ENCODE measurements around the gene EYA2.

The EYA2 gene

DNA sequence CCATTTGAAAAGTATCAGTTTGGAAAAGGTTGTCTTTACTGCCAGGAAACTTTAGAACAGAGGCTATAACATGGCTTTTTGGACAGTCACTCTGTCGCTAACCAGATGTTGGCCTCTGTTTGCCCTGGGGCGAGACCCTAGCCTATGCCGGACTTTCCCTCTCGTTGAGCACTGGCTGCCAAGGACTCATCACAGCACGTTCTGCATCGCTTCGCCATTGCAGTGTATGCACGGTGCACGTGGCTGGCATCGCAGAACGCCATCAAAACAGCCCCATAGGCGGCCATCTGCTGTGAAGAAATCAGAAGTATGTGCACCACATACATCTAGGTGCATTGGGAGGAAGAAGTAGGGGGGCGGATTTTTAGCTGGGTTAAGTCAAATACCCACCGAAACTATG lies 156.4 kb downstream of the EYA2 start:
- FAIRE-seq, result no peak

DNA sequence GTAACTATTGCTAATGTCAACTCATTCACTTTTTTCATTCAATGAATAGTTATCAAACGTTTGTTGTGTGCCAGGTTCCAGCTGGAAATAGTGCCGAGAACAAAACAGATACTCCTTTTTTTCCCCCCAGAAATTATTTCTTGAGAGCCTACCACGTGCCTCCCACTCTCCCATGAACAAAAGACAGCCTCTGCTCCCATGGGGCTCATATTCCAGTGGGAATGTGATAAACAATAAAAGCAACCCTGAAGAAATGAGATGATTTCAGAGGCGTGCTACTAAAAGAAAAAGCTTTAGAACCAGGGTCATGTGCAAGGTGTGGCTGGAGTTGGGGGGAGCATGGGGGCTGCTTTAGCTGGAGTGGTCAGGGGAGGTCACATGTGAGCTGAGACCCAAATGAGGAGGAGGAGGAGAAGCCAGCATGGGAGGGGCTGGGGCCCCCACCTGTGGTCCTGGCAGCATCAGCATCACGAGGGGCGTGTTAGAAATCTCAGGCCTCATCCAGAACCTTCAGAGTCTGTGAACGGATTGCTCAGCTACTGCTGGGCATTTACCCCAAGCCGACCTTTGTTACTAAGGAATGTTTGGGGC lies 157.4 kb downstream of the EYA2 start:
- TF ChIP-seq, protein P1, sequence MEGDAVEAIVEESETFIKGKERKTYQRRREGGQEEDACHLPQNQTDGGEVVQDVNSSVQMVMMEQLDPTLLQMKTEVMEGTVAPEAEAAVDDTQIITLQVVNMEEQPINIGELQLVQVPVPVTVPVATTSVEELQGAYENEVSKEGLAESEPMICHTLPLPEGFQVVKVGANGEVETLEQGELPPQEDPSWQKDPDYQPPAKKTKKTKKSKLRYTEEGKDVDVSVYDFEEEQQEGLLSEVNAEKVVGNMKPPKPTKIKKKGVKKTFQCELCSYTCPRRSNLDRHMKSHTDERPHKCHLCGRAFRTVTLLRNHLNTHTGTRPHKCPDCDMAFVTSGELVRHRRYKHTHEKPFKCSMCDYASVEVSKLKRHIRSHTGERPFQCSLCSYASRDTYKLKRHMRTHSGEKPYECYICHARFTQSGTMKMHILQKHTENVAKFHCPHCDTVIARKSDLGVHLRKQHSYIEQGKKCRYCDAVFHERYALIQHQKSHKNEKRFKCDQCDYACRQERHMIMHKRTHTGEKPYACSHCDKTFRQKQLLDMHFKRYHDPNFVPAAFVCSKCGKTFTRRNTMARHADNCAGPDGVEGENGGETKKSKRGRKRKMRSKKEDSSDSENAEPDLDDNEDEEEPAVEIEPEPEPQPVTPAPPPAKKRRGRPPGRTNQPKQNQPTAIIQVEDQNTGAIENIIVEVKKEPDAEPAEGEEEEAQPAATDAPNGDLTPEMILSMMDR (IDR thresholded peaks at IDR 0.05; ENCODE audit: insufficient read depth, missing control alignments), result no peak
- DNase-seq (ENCODE audit: insufficient read length, low spot score) (no peak), FAIRE-seq (no peak)

More for the DNA sequence above, 156.4 kb downstream of the EYA2 start:
- TF ChIP-seq, protein P1 (IDR thresholded peaks at IDR 0.05; ENCODE audit: insufficient read depth, missing control alignments), result no peak
- no peak for DNase-seq (ENCODE audit: insufficient read length, low spot score)

DNA sequence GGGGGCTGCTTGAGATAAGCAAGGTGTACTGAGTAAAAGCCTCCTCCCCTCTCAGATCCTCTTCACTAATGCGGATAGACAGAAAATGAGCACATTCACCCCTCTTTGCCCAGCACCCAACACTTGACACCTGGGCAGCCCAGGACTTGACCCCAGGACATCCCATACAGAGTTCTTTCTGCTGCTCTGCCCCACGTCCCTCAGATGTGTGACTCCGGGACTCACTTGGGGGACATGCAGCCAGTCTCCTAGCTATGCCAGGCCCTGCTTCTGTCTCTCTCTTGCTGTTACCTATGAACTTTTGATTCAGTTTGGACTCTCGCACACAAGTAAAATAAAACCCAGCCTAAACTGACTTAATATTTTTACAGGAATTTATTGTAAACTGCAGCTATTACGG lies 159.9 kb downstream of the EYA2 start:
- FAIRE-seq, result no peak
- TF ChIP-seq, protein P1 (IDR thresholded peaks at IDR 0.05; ENCODE audit: insufficient read depth, missing control alignments), result no peak
- no peak for DNase-seq (ENCODE audit: insufficient read length, low spot score)

DNA sequence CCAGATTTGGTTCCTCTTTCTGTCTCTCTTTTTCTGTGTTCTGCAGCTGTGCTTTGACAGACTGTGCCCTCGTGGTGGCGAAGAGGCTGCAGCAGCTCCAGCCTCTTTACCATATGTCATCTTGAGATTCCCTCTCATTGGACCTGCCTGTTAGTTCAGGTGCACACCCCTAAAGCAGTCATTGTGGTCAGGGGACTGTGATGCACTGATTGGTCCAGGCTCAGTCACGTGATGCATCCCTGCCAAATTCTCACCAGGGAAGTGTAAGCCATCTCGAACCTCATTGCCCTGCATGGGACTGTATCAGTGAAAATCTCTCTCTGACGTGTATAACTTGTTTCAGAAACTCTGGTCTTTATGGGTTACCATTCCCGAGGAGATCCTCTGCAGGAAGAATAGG lies 160.3 kb downstream of the EYA2 start:
- DNase-seq (ENCODE audit: insufficient read length, low spot score), result no peak
- TF ChIP-seq, protein P1 (IDR thresholded peaks at IDR 0.05; ENCODE audit: insufficient read depth, missing control alignments), result no peak
- FAIRE-seq, result no peak

DNA sequence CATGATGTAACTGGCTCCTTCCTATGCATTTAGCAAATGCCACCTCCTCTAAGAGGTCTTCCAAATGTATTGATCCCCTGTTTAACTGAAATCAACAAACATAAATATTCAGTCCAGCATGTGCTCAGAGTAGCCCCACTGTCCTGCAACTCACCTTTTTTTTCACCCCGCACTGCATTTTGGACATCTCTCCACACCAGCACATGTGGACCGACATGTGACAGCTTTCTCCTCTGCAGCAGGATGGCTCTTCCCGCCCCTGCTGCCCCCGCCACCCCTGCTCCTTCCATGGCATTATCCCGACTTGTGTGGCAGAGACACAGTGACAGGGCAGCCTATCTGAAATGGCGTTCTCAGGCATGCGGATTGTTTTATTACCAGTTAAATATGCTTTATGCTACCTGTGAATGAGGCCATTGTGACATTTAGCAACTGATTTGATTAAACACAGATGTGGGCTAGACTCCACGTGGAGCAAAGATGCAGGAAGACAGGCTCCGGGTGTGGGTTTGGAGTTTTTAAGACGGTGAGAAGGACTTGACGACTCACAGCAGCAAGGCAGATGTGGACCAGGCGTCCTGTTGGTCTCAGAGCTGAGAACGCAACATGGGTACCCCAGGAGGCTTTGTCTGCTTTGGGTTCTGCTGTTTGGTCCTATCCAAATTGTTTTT lies 161.2 kb downstream of the EYA2 start:
- no peak for FAIRE-seq
- no peak for DNase-seq (ENCODE audit: insufficient read length, low spot score)
- TF ChIP-seq, protein P1 (IDR thresholded peaks at IDR 0.05; ENCODE audit: insufficient read depth, missing control alignments), result no peak

DNA sequence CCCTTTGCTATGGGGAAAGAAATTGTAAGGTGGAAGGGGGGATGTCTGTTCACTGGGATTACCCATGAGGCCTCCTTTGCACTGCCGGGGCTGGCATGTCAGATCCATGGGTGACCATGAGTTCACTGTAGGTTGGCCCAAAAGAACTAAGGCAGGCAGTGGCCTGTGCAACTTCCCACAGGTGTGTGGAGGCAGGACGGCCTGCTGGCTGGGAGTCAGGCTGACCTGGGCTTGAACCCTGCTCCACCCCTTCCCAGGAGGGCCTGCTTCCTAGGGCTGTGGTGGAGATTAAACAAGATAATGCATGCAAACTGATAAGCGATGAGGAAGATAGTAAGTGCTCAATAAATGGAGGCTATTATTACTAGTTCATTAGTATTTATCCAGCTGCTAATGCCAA lies 163.0 kb downstream of the EYA2 start:
- no peak for DNase-seq (ENCODE audit: insufficient read length, low spot score)
- no peak for FAIRE-seq
- TF ChIP-seq, protein P1 (IDR thresholded peaks at IDR 0.05; ENCODE audit: insufficient read depth, missing control alignments), result no peak

DNA sequence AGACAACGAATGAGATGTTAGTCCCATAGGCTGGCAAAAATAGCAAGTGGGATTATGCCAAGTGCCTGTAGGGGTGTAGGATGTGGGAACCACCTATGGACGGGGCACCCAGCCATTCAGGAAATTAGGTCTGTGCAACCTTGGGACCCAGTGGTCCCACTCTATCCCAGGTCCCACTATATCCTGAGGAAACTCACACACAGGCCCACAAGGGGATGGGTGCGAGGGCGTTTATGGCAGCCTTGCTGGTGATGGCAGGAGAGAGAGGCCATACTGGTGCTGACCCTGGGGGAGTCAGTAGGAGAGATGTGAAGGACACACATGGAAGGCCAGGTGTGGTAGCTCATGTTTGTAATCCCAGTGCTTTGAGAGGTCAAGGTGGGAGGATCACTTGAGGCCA lies 163.6 kb downstream of the EYA2 start:
- TF ChIP-seq, protein P1 (IDR thresholded peaks at IDR 0.05; ENCODE audit: insufficient read depth, missing control alignments), result no peak
- no peak for FAIRE-seq
- no peak for DNase-seq (ENCODE audit: insufficient read length, low spot score)
